Upper lobe of left lung (tissue), 6 donors: Measurements from ENCODE around the gene ZNF18. TPM values are rescaled to one million over a fixed set of nuclear protein-coding genes. Genes with fewer than 3 reads are reported as not detected.

Source experiments
- ATAC-seq, 2 donors: fragments of 200-7000 bp; cut with Tn5 transposase; one replicate each; pipeline ENCODE4 v1.9.1; 2022; ENCODE audit warnings: mild to moderate bottlenecking in 2 of 2, moderate library complexity in 2 of 2; ENCODE audit not compliant: low FRiP score in 2 of 2
- DNase-seq, 2 donors: peaks; one replicate each; pipeline ENCODE4 v3.0.0-alpha.2; 2019 to 2020
- H3K27ac ChIP-seq, 4 donors: fragments of 200-600 bp; sonication (generic); one replicate each; pipeline ENCODE4 v1.5.1; 2016 to 2019
- H3K27me3 ChIP-seq, 4 donors: fragments of 200-600 bp; sonication (generic); one replicate each; pipeline ENCODE4 v1.5.1; 2017 to 2019
- H3K36me3 ChIP-seq, 4 donors: fragments of 200-600 bp; sonication (generic); one replicate each; pipeline ENCODE4 v1.5.1; 2016 to 2019
- H3K4me1 ChIP-seq, 4 donors: fragments of 200-600 bp; sonication (generic); one replicate each; pipeline ENCODE4 v1.5.1; 2018 to 2019
- H3K4me3 ChIP-seq, 4 donors: fragments of 200-600 bp; sonication (generic); one replicate each; pipeline ENCODE4 v1.5.1; 2017 to 2019; ENCODE audit warnings: mild to moderate bottlenecking in 2 of 4, moderate library complexity in 1 of 4
- H3K9me3 ChIP-seq, 4 donors: fragments of 200-600 bp; sonication (generic); one replicate each; pipeline ENCODE4 v1.5.1; 2018 to 2019
- EP300 ChIP-seq, 4 donors: sonication (generic); formaldehyde crosslinking; IDR thresholded peaks; one replicate each; pipeline ENCODE4 v1.5.1; 2017; ENCODE audit warnings: antibody characterized with exemption in 4 of 4, control low read depth in 2 of 4
- POLR2A ChIP-seq, 4 donors: fragments of 450-650 bp; IDR thresholded peaks; one replicate each; pipeline ENCODE4 v1.5.1; 2016 to 2017; ENCODE audit warnings: antibody characterized with exemption in 4 of 4, mild to moderate bottlenecking in 2 of 4
- POLR2AphosphoS5 ChIP-seq, 2 donors: sonication (generic); formaldehyde crosslinking; IDR thresholded peaks; one replicate each; pipeline ENCODE4 v1.5.1; 2017; ENCODE audit warnings: antibody characterized with exemption in 2 of 2
- WGBS, 2 donors: methylation state at CpG; one replicate each; pipeline ENCODE4 v1.1.5; 2017 to 2018; 5-methylcytosine and 5-hydroxymethylcytosine counted together
- total RNA-seq, 6 donors: library from RNA; depleted of rRNA in 4 of 6; stranded (reverse); fragments of >200 nt in 4 of 6; gene quantifications; one replicate each; pipeline versions ENCODE4 v1.1.0 to v1.2.1, GENCODE V29; 2016 to 2021
- TF ChIP-seq, protein P1 (sequence below), 6 experiments: fragments of 450-650 bp in 4 of 6; fragments of 200-600 bp in 2 of 6; sonication (generic) in 2 of 6; IDR thresholded peaks; one replicate each; pipeline ENCODE4 v1.5.1; 2016 to 2019; ENCODE audit warnings: antibody characterized with exemption in 6 of 6
- donor health status: DM: no; HTN: no; CAD: no; lungs with moderate emphysema.
- donor health status: DM: no; HTN: yes; CAD: no; lungs with severe emphysema.

ZNF18 gene
- total RNA-seq, 6 donors from 2014 or later = 5.4 to 13.6 (median 5.8) TPM

DNA sequence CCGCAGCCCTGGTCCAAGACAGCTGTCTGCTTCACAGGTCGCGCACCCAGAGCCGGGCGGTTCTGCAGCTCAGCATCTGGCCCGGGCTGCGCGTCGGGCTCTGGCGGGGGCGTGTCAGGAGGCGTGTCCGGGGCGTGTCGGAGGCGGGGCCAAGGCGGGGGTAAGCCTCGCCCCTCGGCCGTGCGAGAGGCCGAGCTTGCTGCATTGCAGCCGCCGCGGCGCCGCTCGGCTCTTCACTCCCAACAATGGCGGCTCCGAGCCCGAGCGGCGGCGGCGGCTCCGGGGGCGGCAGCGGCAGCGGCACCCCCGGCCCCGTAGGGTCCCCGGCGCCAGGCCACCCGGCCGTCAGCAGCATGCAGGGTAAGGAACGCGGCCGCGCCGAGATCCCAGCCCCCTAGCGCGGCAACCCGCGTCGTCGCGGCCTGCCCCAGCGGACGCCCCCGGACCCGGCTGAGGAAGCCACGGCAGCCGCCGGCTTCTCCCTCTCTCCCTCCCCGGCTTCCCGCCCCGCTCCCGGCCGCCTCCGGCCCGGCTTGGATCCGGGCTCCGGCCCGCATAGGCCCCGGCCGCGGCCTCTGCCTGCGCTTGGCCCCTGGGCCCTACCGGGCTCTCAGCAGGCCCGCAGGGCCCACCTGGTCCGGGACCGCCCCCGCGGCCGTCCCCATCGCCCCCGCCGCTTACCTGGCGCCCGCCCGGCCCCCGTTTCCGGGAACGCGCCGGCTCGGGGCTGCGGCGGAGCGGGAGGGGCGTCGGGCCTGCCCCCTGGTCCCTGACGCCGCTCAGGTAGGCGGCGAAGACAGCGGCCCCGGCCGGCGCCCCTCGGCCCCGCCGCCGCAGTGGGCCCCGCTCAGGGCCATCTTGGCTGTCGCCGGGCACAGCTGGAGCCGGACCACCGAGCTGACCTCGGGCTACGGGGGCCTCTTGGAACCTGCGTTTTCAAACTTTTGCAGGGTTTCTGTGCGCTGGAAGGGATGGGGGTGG is 23.7 kb upstream of the ZNF18 start, which contains the start of gene MAP2K4:
MAP2K4 (plus strand) TSS at position 236 of the 981 bp plus-strand sequence; CDS start at position 246, 10 bp downstream.
- no peaks in the 10 kb centered on the region for H3K27me3 ChIP-seq
- H3K4me1 ChIP-seq = peaks cover 15 to 40% (median 33%) of the 10 kb centered on the region in 4 donors
- peak within 1 kb of the TSS; percentile 82 to 97 (median 94) for H3K27ac ChIP-seq
- H3K9me3 ChIP-seq = no peaks in the 10 kb centered on the region
- 0 to 2% methylated on average over 20 to 23 of the region's 123 CpGs for whole genome bisulfite sequencing, 2 donors
- ATAC-seq = peak; percentile 99 to 100
- TF ChIP-seq POLR2A (IDR thresholded peaks at IDR 0.05) = peak in 3 of 4 donors; percentile 94 to 97 (median 95)
- no peak for TF ChIP-seq EP300 (IDR thresholded peaks at IDR 0.05)
- TF ChIP-seq, protein P1, sequence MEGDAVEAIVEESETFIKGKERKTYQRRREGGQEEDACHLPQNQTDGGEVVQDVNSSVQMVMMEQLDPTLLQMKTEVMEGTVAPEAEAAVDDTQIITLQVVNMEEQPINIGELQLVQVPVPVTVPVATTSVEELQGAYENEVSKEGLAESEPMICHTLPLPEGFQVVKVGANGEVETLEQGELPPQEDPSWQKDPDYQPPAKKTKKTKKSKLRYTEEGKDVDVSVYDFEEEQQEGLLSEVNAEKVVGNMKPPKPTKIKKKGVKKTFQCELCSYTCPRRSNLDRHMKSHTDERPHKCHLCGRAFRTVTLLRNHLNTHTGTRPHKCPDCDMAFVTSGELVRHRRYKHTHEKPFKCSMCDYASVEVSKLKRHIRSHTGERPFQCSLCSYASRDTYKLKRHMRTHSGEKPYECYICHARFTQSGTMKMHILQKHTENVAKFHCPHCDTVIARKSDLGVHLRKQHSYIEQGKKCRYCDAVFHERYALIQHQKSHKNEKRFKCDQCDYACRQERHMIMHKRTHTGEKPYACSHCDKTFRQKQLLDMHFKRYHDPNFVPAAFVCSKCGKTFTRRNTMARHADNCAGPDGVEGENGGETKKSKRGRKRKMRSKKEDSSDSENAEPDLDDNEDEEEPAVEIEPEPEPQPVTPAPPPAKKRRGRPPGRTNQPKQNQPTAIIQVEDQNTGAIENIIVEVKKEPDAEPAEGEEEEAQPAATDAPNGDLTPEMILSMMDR (IDR thresholded peaks at IDR 0.05) = peak in 1 of 6 experiments; percentile 22
- peak; percentile 56 to 86 for TF ChIP-seq POLR2AphosphoS5 (IDR thresholded peaks at IDR 0.05)
- peak; percentile 96 to 100 for DNase-seq
- no peaks in the 10 kb centered on the region for H3K36me3 ChIP-seq
- H3K4me3 ChIP-seq = peak within 1 kb of the TSS; percentile 79 to 94 (median 89)

DNA sequence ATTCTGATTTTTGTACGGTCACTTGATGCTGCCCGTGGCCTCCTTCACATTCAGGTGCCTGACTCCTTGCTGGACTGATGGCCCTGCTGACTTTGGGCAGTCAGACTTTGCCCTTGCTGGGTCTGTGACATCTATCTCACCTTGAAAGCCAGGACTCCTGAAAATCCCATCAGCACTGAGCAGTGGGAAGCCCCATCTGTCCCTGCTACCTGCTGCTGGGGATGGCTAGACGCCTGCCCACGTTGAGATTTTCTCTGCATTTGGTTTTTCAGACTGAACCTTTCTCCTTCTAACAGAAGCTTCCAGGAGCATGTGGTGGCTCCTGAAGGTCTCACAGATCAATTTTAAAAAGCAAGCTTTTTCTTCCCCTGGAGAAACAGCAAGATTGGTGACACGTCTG is 10.2 kb upstream of the ZNF18 start:
- WGBS, 2 donors = 75 to 82% methylated on average over 5 of the region's 5 CpGs
- no peak for DNase-seq

DNA sequence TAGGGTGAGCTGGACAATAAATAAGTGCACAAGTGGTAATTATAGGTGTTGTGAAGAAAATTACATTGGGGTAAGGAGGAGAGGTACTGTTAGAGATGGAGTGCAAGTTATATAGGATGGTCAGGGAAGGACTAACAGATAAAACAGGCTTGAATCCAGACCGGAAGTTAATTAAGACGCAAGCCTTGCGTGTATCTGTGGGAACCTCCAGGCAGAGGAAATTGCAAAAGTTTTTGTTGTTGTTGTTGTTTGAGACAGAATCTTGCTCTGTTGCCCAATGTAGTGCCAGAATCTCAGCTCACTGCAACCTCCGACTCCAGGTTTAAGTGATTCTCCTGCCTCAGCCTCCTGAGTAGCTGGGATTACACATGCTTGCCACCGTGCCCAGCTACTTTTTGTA is 2.4 kb upstream of the ZNF18 start:
- Histone ChIP-seq H3K27me3 (no peaks in the 10 kb centered on the region), H3K9me3 (no peaks in the 10 kb centered on the region), H3K27ac (no peak overlapping the region), H3K4me3 (no peak overlapping the region), H3K4me1 (peaks cover 9 to 12% (median 11%) of the 10 kb centered on the region in 4 donors), H3K36me3 (no peaks in the 10 kb centered on the region)
- DNase-seq = peak in 1 of 2 donors; percentile 24
- no peak for ATAC-seq
- WGBS, 2 donors = 74 to 80% methylated on average over 5 of the region's 5 CpGs
- TF ChIP-seq POLR2AphosphoS5 (IDR thresholded peaks at IDR 0.05) = no peak
- no peak for TF ChIP-seq EP300 (IDR thresholded peaks at IDR 0.05)
- TF ChIP-seq POLR2A (IDR thresholded peaks at IDR 0.05) = no peak
- TF ChIP-seq, protein P1 (IDR thresholded peaks at IDR 0.05) = no peak

More for the DNA sequence above, 10.2 kb upstream of the ZNF18 start:
- Histone ChIP-seq H3K4me1 (no peaks in the 10 kb centered on the region), H3K4me3 (no peak overlapping the region), H3K27me3 (no peaks in the 10 kb centered on the region), H3K9me3 (no peaks in the 10 kb centered on the region), H3K36me3 (no peaks in the 10 kb centered on the region), H3K27ac (no peak overlapping the region)
- TF ChIP-seq, protein P1 (IDR thresholded peaks at IDR 0.05) = no peak
- ATAC-seq = peak in 1 of 2 donors; percentile 30

DNA sequence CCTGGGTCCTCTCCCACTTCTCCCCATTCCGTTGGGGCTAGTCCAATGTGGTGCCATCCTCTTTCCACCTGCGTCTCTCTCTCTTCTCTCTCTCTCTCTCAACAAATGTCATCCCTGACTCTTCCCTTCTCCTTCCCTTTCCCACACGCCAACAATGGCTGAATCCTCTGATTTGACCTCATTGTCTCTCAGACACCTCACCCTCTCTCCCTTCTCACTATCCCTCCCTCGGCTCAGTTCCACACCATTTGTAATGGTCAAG is 628 bp upstream of the ZNF18 start:
- Histone ChIP-seq H3K27ac (peak overlapping the region; percentile 93 to 98 (median 94)), H3K9me3 (no peaks in the 10 kb centered on the region), H3K4me1 (peaks cover 9 to 12% (median 11%) of the 10 kb centered on the region in 4 donors), H3K36me3 (peaks cover 0 to under 1% (median 0%) of the 10 kb centered on the region in 4 donors), H3K4me3 (peak overlapping the region in 3 of 4 donors; percentile 64 to 93 (median 69)), H3K27me3 (no peaks in the 10 kb centered on the region)
- TF ChIP-seq POLR2AphosphoS5 (IDR thresholded peaks at IDR 0.05) (no peak), EP300 (IDR thresholded peaks at IDR 0.05) (no peak), POLR2A (IDR thresholded peaks at IDR 0.05) (no peak)
- TF ChIP-seq, protein P1 (IDR thresholded peaks at IDR 0.05) = no peak
- ATAC-seq (no peak), DNase-seq (no peak)
- WGBS, 2 donors = 59 to 70% methylated on average over 4 of the region's 4 CpGs
